HG02973 (cell line): Measurements from ENCODE around the gene UBR3.
"Not testable (repeated sequence)": the region's sequence is repeated elsewhere in the genome, so short reads cannot be mapped to it uniquely, and the experiment has no call there.

Source experiments
- ATAC-seq: cut with Tn5 transposase; IDR thresholded peaks from one replicate; pipeline ENCODE4 v1.9.1; 2021; ENCODE audit warnings: moderate library complexity; ENCODE audit not compliant: unreplicated experiment

The UBR3 gene

DNA sequence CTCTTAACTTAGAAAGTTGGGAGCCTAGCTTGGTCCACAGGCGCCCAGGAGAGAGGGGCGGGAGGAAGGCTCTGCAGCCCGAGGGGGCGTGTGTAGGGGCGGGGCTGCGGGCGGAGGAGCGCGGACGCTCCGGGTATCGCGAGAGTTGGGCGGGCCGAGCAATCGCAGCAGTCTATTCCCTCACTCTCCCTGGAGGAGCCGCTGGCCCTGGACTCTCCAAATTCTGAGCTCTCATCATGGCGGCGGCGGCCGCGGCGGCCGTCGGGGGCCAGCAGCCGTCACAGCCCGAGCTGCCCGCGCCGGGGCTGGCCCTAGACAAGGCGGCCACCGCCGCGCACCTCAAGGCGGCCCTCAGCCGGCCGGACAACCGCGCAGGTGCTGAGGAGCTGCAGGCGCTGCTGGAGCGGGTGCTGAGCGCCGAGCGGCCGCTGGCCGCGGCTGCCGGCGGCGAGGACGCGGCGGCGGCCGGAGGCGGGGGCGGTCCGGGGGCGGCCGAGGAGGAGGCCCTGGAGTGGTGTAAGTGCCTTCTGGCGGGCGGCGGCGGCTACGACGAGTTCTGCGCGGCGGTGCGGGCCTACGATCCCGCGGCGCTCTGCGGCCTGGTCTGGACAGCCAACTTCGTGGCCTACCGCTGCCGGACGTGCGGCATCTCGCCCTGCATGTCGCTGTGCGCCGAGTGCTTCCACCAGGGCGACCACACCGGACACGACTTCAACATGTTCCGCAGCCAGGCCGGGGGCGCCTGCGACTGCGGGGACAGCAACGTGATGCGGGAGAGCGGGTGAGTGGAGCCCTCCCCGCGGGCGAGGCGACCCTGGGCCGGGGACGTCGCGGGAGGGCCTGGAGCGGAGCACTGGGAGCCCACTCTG, at the start of gene UBR3:
TSS of gene UBR3 (plus strand) at position 183 of the 869 bp plus-strand sequence. CDS start at position 237, 54 bp downstream.
- ATAC-seq, result peak; percentile 84

- no peak for ATAC-seq
Measured at GRCh38 chr2:169778446-169778845, 48.8 kb upstream of the UBR3 start.

GRCh38 chr2:169781249-169782013, 45.8 kb upstream of the UBR3 start:
- no peak for ATAC-seq

- no peak for ATAC-seq
Measured at GRCh38 chr2:169782513-169782912, 44.7 kb upstream of the UBR3 start.

- ATAC-seq, result no peak
Measured at GRCh38 chr2:169790581-169790980, 36.7 kb upstream of the UBR3 start.

DNA sequence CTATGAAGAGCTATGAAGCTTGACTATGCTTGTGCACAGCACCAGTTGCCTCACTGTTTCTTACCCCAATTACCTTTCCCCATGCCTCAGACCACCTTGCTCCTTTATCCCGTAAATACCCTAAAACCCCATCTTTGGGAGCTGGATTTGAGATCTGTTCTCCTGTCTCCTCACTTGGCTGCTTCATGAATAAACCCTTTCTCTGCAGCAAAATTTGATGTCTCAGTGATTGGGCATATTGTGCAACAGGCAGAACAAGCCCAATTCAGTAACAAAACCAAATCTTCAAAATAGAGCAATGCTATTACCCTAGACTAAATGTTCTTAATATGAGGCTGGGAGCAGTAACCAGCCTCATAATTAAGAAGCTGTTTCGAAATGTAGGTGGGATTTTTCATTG, 32.1 kb upstream of the UBR3 start:
- ATAC-seq, result no peak

GRCh38 chr2:169796441-169796840, 30.8 kb upstream of the UBR3 start:
- no peak for ATAC-seq

DNA sequence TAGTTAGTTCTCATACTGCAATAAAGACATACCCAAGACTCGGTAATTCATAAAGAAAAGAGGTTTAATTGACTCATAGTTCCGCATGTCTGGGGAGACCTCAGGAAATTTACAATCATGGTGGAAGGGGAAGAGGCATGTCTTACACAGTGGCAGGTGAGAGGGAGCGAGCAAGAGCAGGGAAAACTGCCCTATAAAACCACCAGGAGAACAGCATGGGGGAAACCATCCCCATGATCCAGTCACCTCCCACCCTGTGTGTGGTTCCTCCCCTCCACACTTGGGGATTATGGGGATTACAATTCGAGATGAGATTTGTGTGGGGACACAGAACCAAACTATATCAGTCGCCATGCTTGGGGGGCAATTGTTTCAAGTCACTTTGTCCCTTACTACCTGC, 29.7 kb upstream of the UBR3 start:
- ATAC-seq, result no peak

- ATAC-seq, result no peak
Measured at GRCh38 chr2:169798397-169798717, 28.9 kb upstream of the UBR3 start.

- ATAC-seq, result peak; percentile 96
Measured at GRCh38 chr2:169798718-169799592, 28.3 kb upstream of the UBR3 start, which contains the start of gene SSB. Gene SSB, plus strand, starts transcription at chr2:169798871. Its CDS starts 2,090 bp downstream, at chr2:169800961.

DNA sequence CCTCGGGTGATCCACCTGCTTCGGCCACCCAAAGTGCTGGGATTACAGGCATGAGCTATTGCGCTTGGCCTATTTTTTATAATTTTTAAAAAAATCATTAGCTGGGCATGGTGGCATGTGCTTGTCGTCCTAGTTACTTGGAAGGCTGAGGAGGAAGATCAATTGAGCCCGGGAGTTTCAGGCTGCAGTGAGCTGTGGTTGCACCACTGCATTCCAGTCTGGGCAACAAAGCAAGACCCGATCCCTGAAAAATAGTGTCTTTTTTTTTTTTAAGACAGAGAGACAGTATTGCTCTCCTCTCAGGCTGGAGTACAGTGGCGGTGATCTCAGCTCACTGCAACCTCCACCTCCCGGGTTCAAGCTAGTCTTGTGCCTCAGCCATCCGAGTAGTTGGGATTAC, 23.8 kb upstream of the UBR3 start:
- no peak for ATAC-seq

- no peak for ATAC-seq
Measured at GRCh38 chr2:169806586-169806985, 20.7 kb upstream of the UBR3 start.

DNA sequence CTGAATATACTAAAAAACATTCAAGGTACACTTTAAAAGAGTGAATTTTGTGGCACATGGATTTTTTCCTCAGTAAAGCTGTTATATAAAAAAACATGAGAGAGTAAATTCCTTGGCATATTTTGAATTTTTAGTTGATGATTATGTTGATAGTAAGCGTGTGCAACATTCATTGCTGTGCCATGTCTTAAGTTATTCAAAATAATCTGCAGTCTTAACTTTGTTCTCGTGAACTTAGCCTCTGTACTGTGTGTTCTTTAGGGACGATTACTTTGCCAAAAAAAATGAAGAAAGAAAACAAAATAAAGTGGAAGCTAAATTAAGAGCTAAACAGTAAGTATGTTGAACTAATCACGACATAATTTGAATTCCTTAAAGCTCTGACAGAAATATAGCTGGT, 19.0 kb upstream of the UBR3 start:
- no peak for ATAC-seq

GRCh38 chr2:169815849-169816248, 11.4 kb upstream of the UBR3 start:
- ATAC-seq, result no peak

DNA sequence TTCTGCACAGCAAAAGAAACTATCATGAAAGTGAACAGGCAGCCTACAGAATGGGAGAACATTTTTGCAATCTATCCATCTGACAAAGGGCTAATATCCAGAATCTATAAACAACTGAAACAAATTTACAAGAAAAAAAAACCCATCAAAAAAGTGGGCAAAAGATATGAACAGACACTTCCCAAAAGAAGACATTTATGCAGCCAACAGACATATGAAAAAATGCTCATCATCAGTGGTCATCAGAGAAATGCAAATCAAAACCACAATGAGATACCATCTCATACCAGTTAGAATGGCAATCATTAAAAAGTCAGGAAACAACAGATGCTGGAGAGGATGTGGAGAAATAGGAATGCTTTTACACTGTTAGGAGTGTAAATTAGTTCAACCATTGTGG, 10.3 kb upstream of the UBR3 start:
- not testable (repeated sequence) for ATAC-seq

DNA sequence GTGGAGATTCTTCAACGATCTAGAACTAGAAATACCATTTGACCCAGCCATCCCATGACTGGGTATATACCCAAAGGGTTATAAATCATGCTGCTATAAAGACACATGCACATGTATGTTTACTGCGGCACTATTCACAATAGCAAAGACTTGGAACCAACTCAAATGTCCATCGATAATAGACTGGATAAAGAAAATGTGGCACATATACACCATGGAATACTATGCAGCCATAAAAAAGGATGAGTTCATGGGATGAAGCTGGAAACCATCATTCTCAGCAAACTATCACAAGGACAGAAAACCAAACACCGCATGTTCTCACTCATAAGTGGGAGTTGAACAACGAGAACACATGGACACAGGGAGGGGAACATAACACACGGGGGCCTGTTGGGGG, 9.9 kb upstream of the UBR3 start:
- ATAC-seq, result not testable (repeated sequence)

DNA sequence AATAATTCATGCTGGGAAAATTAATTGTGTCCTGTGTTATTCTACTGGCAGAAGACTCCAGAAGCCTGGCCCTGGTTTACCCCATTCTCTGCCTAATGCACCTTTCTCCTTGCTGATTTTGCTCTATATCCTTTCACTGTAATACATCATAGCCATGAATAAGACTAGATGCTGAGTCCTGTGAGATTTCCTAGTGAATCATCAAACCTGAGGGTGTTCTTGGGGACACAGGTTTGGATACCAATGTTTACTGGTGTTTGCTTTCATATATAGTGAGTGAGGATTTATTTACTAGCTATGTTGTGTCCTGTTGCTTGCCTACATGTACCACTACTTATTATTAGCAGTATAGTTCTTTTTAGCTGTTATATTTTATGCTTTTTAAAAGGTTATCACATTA, 9.0 kb upstream of the UBR3 start:
- no peak for ATAC-seq

- no peak for ATAC-seq
Measured at GRCh38 chr2:169819106-169819505, 8.1 kb upstream of the UBR3 start.

DNA sequence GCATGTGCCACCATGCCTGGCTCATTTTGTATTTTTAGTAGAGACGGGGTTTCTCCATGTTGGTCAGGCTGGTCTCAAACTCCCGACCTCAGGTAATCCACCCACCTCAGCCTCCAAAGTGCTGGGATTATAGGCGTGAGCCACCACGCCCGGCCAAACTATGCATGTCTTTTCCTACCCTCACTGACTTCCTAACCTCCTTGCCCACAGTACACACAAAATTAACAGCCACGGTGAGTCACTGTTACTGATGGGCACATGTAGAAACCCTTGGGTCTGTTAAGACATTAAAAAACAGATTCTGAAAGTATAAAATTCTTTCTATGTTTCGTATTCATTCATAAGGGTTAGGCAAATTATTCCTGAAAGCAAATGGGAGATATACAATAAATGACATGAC, 7.2 kb upstream of the UBR3 start:
- not testable (repeated sequence) for ATAC-seq

- ATAC-seq, result no peak
Measured at GRCh38 chr2:169822036-169822435, 5.2 kb upstream of the UBR3 start.

DNA sequence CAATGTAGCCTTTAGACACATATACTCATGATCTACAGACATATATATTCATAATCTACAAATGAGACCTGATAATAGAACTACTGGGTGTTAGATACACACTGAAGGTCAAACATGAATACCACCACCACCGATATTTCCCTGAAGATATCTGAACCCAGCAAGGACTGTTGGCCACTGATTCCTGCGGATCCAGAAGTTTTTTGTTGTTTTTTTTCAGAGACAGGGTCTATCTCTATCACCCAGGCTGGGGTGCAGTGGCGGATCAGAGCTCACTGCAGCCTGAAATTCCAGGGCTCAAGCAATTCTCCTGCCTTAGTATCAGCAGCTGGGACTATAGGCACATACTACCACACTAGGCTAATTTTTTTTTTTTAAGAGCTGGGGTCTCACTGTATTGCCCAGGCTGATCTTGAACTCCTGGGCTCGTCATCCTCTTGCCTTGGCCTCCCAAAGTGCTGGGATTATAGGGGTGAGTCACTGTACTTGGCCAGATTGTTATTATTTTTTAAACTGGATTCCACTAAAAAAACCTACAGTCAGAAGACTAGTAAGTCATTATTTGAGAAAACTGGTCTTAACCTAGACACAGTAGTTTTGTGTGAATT, 4.4 kb upstream of the UBR3 start:
- no peak for ATAC-seq
